Stomach smooth muscle (tissue), 2 donors: ENCODE measurements around the gene ADCY9.

Experiments used
- H3K27ac ChIP-seq: one replicate; pipeline ENCODE4 v1.7.0; 2013; ENCODE audit warnings: mild to moderate bottlenecking, low read length, inconsistent platforms
- H3K27me3 ChIP-seq, 2 donors: one replicate each; pipeline ENCODE4 v1.7.0; 2013; ENCODE audit warnings: low read length in 2 of 2; ENCODE audit not compliant: insufficient read depth in 2 of 2, control insufficient read depth in 1 of 2
- H3K36me3 ChIP-seq, 2 donors: one replicate each; pipeline ENCODE4 v1.7.0; 2013; ENCODE audit warnings: low read length in 2 of 2; ENCODE audit not compliant: control insufficient read depth in 2 of 2, insufficient read depth in 2 of 2
- H3K4me1 ChIP-seq: one replicate; pipeline ENCODE4 v1.7.0; 2013; ENCODE audit warnings: low read length; ENCODE audit not compliant: control insufficient read depth, insufficient read depth
- H3K4me3 ChIP-seq, 2 donors: one replicate each; pipeline ENCODE4 v1.7.0; 2013; ENCODE audit warnings: low read length in 2 of 2
- H3K9ac ChIP-seq, 2 donors: one replicate each; pipeline ENCODE4 v1.7.0; 2013; ENCODE audit warnings: low read length in 2 of 2, mild to moderate bottlenecking in 1 of 2
- H3K9me3 ChIP-seq, 2 donors: one replicate each; pipeline ENCODE4 v1.7.0; 2013; ENCODE audit warnings: low read length in 2 of 2; ENCODE audit not compliant: control insufficient read depth in 2 of 2
- donor health status: healthy.
- donor health status: Pancreatic carcinoma.

Gene ADCY9

GRCh38 chr16:4003166-4003565 is 113.1 kb downstream of the ADCY9 start:
- Histone ChIP-seq H3K36me3 (no peaks in the 10 kb centered on the region), H3K27ac (no peak overlapping the region), H3K27me3 (no peaks in the 10 kb centered on the region), H3K4me1 (peaks cover 35% of the 10 kb centered on the region), H3K9ac (no peak overlapping the region), H3K9me3 (no peaks in the 10 kb centered on the region), H3K4me3 (no peak overlapping the region)

- no peaks in the 10 kb centered on the region for H3K36me3 ChIP-seq
- H3K27me3 ChIP-seq = no peaks in the 10 kb centered on the region
- H3K4me3 ChIP-seq = no peak overlapping the region
- H3K27ac ChIP-seq = no peak overlapping the region
- no peaks in the 10 kb centered on the region for H3K9me3 ChIP-seq
- no peak overlapping the region for H3K9ac ChIP-seq
- peaks cover 31% of the 10 kb centered on the region for H3K4me1 ChIP-seq
Measured at GRCh38 chr16:4002121-4002520, 114.1 kb downstream of the ADCY9 start.

DNA sequence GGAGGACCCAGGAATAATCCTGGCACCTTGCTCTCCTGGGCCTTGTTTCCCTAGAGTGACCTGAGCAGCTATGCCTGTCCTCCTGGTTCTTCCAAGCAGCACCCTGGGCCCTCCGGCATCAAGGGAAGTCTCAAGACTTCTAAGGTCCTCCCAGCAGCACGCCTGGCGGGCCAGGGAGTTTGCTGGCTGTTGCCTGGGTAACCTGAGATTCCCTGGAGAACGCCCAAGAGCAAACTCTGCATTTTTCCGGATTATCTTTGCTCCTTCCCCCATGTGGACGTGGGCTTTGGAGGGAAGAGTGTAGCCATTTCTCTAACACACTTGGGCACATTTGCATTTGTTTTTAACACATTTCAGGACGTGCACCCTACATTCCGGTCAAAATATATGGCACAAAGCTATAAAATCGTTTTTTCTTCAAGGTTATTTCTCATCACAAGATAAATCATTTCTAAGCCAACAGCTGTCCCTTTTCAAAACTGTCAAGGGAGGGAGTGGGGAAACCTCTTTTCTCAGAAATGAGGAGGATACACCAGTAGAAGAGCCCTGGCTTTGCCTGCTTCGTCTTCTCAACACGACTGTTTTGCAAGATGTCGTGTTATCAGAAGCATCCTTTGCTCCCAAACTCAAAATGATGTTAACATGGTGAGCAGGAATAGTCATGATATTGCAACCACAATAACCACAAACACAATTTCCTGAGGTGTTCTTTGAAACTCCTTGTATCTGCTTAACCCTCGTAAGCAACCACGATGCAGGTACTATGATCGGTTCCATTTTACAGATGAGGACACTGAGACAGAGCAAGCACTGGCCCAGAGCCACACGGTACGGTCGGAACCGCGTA is 116.5 kb downstream of the ADCY9 start:
- Histone ChIP-seq H3K27me3 (no peaks in the 10 kb centered on the region), H3K27ac (peak overlapping the region; percentile 24), H3K9ac (no peak overlapping the region), H3K4me3 (peak overlapping the region in 1 of 2 donors; percentile 35), H3K36me3 (no peaks in the 10 kb centered on the region), H3K9me3 (no peaks in the 10 kb centered on the region), H3K4me1 (peaks cover 14% of the 10 kb centered on the region)

GRCh38 chr16:3998793-3999478 is 117.3 kb downstream of the ADCY9 start:
- no peak overlapping the region for H3K9ac ChIP-seq

GRCh38 chr16:3997231-3997841 is 118.9 kb downstream of the ADCY9 start:
- Histone ChIP-seq H3K36me3 (peaks cover 0 to 4% of the 10 kb centered on the region in 2 donors), H3K9ac (no peak overlapping the region), H3K27ac (no peak overlapping the region)

More at GRCh38 chr16:3998793-3999478, 117.3 kb downstream of the ADCY9 start:
- Histone ChIP-seq H3K4me3 (peak overlapping the region in 1 of 2 donors; percentile 35), H3K36me3 (no peaks in the 10 kb centered on the region), H3K27me3 (no peaks in the 10 kb centered on the region), H3K9me3 (no peaks in the 10 kb centered on the region), H3K27ac (peak overlapping the region; percentile 24), H3K4me1 (peaks cover 14% of the 10 kb centered on the region)

DNA sequence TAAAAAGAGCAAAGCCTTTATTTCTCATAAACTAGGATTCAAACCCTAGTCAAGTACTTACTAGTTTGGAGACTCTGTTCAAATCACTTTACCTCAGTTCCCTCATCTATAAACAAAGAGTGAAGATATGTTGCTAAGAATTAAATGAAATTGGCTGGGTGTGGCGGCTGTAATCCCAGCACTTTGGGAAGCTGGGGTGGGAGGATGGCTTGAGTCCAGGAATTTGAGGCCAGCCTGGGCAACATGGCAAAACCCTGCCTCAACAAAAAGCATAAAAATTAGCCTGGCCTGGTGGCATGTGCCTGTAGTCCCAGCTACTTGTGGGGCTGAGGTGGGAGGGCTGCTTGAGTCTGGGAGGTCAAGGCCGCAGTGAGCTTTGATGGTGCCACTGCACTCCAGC is 121.2 kb downstream of the ADCY9 start:
- Histone ChIP-seq H3K4me3 (no peak overlapping the region), H3K36me3 (peaks cover 2 to 4% of the 10 kb centered on the region in 2 donors), H3K4me1 (peaks cover 7% of the 10 kb centered on the region), H3K9ac (no peak overlapping the region), H3K27me3 (no peaks in the 10 kb centered on the region), H3K27ac (no peak overlapping the region), H3K9me3 (no peaks in the 10 kb centered on the region)

More at GRCh38 chr16:3997231-3997841, 118.9 kb downstream of the ADCY9 start:
- Histone ChIP-seq H3K4me3 (no peak overlapping the region), H3K4me1 (peaks cover 14% of the 10 kb centered on the region), H3K9me3 (no peaks in the 10 kb centered on the region), H3K27me3 (no peaks in the 10 kb centered on the region)

DNA sequence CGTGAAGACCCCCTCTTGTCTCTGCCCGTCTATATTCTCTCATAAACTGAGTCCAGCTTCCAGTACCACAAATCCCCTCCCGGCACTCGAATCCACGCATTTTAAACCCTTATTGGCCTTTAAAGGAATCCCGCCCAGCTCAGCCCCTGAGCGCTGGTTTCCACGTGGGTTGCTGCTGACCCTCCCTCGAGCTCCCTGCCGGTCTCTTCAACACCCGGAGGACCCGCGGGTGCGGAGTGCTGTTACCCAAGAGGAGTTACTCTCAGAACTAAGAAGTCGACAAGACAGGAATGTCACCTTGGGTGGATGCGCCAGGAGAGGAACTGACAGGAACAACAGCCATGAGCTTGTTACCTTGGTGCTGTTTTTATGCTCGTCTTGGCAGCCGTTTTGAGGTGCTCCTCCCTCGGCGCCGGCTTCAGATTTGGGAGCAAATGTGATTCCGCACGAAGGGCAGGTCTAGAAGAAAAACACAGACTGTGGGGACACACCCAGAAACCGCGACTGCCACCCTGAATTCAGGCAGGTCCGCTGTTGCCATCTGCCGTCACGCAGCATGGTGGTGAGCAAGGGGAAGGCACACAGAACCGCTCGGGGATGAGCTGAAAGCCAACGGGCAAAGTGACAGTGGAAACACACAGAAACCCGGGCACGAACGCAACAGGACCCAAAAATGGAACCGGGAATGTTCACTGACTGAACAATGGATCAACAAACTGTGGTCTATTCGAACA is 123.0 kb downstream of the ADCY9 start:
- H3K36me3 ChIP-seq = peaks cover 9 to 12% of the 10 kb centered on the region in 2 donors
- H3K27ac ChIP-seq = no peak overlapping the region

DNA sequence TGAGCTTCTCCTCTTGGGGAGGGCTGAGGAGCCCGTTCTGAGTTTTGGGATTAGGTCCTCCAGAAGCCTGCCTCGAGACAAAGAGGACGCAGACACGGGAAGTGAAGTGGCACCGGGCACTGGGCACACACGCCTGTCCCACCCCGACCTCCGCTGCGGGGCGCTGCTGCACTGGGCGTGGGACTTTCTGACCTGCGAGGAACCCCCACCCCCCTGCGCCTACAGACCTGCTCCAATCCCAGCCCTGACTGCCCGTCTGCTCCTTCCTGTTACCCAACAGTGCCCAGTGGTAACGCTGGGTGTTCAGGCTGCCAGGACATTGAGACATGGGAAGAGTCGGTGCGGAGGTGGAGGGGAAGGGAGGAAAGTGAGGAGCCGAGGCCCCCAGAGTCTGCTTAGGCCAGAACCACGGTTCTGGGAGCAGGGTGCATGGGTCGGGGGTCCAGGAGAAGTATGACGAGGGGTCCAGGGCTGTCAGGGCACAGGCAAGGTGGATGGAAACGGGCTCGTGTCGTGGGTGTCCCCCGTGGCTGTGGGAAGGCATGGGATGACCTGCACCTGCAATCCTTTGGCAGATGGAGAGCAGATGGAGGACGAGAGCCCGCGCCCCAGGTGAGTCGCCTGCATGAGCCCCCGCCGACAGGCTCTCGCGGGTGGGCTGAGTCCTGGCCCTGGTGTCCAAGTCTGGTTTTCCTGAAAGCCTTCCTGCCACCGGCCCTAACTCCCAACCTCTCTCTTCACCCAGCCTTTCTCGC is 123.8 kb downstream of the ADCY9 start:
- no peak overlapping the region for H3K4me3 ChIP-seq
- H3K9ac ChIP-seq = no peak overlapping the region
- no peaks in the 10 kb centered on the region for H3K4me1 ChIP-seq
- peaks cover 11 to 12% of the 10 kb centered on the region in 2 donors for H3K36me3 ChIP-seq
- no peaks in the 10 kb centered on the region for H3K27me3 ChIP-seq
- no peaks in the 10 kb centered on the region for H3K9me3 ChIP-seq
- no peak overlapping the region for H3K27ac ChIP-seq

More for the DNA sequence above, 123.0 kb downstream of the ADCY9 start:
- Histone ChIP-seq H3K27me3 (no peaks in the 10 kb centered on the region), H3K9ac (no peak overlapping the region), H3K9me3 (no peaks in the 10 kb centered on the region), H3K4me1 (no peaks in the 10 kb centered on the region), H3K4me3 (no peak overlapping the region)

DNA sequence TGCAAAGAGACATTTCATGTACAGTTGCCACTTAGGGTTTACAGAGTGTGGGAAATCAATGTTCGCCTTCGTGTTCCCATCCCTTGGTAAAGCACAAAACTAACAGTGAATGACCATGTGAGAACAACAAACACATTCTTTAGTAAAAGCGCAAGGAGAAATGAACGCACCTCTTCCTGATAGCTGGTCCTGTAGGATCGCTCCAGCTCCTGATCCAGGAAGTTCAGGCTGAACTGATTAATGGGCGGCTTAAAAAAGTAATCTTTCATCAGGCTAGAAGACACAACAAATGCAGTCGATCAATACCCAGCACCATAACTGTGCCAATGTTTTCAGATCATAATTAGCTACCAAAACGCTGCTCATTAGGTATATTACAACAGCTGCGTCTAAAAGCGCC is 127.4 kb downstream of the ADCY9 start:
- Histone ChIP-seq H3K36me3 (peaks cover 11 to 17% of the 10 kb centered on the region in 2 donors), H3K9me3 (no peaks in the 10 kb centered on the region)

DNA sequence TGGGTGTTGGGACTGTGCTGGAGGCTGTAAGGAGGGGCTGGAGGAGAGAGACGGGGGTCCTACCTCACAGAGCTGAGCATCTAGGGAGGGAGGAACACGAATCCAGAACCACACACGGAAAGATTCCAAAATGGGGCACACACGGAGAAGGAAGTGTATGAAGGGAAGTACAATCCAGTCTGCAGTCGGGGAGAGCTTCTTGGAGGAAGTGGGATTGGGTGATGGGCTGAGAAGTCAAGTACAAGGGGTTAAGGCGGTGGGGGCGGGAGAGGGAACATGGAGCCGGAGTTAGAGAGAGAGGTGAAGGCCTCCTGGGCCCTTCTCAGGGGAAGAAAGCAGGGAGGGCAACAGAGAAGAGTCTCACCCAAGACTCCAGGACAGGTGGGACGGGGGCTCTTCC is 128.2 kb downstream of the ADCY9 start:
- H3K4me3 ChIP-seq = no peak overlapping the region
- no peaks in the 10 kb centered on the region for H3K27me3 ChIP-seq
- H3K27ac ChIP-seq = no peak overlapping the region
- H3K9ac ChIP-seq = no peak overlapping the region
- H3K36me3 ChIP-seq = peaks cover 11 to 14% of the 10 kb centered on the region in 2 donors
- no peaks in the 10 kb centered on the region for H3K9me3 ChIP-seq
- peaks cover 6% of the 10 kb centered on the region for H3K4me1 ChIP-seq

More for the DNA sequence above, 127.4 kb downstream of the ADCY9 start:
- Histone ChIP-seq H3K4me3 (no peak overlapping the region), H3K27ac (no peak overlapping the region), H3K27me3 (no peaks in the 10 kb centered on the region), H3K9ac (no peak overlapping the region), H3K4me1 (no peaks in the 10 kb centered on the region)
